Spleen (tissue), 11 donors: ENCODE data around the gene HERC3. TPM values are rescaled to one million over a fixed set of nuclear protein-coding genes. Genes with fewer than 3 reads are reported as not detected.

Source experiments
- DNase-seq: peaks from one replicate; pipeline ENCODE4 v3.0.0-alpha.2; 2020
- H3K27ac ChIP-seq, 8 donors: fragments of 200-600 bp; sonication (generic) in 7 of 8; 1 replicate in 4 of 8; 2 replicates in 4 of 8; pipeline versions ENCODE4 v1.5.0 to v1.8.0; 2016 to 2021; ENCODE audit warnings: inconsistent platforms in 4 of 8, mild to moderate bottlenecking in 4 of 8, moderate library complexity in 1 of 8
- H3K27me3 ChIP-seq, 7 donors: fragments of 200-600 bp; sonication (generic) in 6 of 7; replicated peaks in 1 of 7; 1 replicate in 4 of 7; 2 replicates in 3 of 7; pipeline versions ENCODE4 v1.5.0 to v1.8.0; 2016 to 2021; ENCODE audit warnings: inconsistent platforms in 3 of 7, mild to moderate bottlenecking in 1 of 7
- H3K36me3 ChIP-seq, 6 donors: fragments of 200-600 bp; sonication (generic) in 5 of 6; 1 replicate in 4 of 6; 2 replicates in 2 of 6; pipeline versions ENCODE4 v1.5.0 to v1.8.0; 2016 to 2021; ENCODE audit warnings: inconsistent platforms in 2 of 6
- H3K4me1 ChIP-seq, 6 donors: fragments of 200-600 bp; sonication (generic) in 5 of 6; 1 replicate in 3 of 6; 2 replicates in 3 of 6; pipeline versions ENCODE4 v1.5.0 to v1.8.0; 2016 to 2021; ENCODE audit warnings: inconsistent platforms in 3 of 6
- H3K4me3 ChIP-seq, 8 donors: fragments of 200-600 bp; sonication (generic) in 7 of 8; 1 replicate in 4 of 8; 2 replicates in 4 of 8; pipeline versions ENCODE4 v1.5.0 to v1.8.0; 2016 to 2021; ENCODE audit warnings: inconsistent platforms in 4 of 8, mild to moderate bottlenecking in 4 of 8, moderate library complexity in 2 of 8
- H3K9me3 ChIP-seq, 8 donors: fragments of 200-600 bp; sonication (generic) in 7 of 8; 1 replicate in 4 of 8; 2 replicates in 4 of 8; pipeline versions ENCODE4 v1.5.0 to v1.8.0; 2016 to 2021; ENCODE audit warnings: inconsistent platforms in 4 of 8
- POLR2A ChIP-seq, 3 donors: fragments of 450-650 bp; IDR thresholded peaks; one replicate each; pipeline ENCODE4 v1.5.1; 2017; ENCODE audit warnings: antibody characterized with exemption in 3 of 3, mild to moderate bottlenecking in 1 of 3
- POLR2AphosphoS5 ChIP-seq, 3 donors: sonication (generic); formaldehyde crosslinking; IDR thresholded peaks; one replicate each; pipeline ENCODE4 v1.5.1; 2017; ENCODE audit warnings: antibody characterized with exemption in 3 of 3
- WGBS, 5 donors: extraction: QIAGEN DNeasy Blood & Tissue Kit in 3 of 5; methylation state at CpG; one replicate each; pipeline versions ENCODE4 v1.1.5 to v1.1.7; 2013 to 2018; 5-methylcytosine and 5-hydroxymethylcytosine counted together
- intact Hi-C: fragments of 100-400 bp; cut with DNase I; formaldehyde crosslinking; loops from one replicate; pipeline ENCODE4 v1.15.0; 2023; ENCODE audit warnings: low total_unique reads
- polyA plus RNA-seq, 3 donors: library from polyadenylated mRNA; stranded (reverse); fragments of 200-250 nt; gene quantifications; one replicate each; pipeline ENCODE4 v1.2.1, GENCODE V29; 2013
- total RNA-seq, 7 donors: library from RNA; depleted of rRNA in 3 of 7; stranded (reverse); fragments of >200 nt in 3 of 7; fragmentation: NEBNext Ultra II Directional in 4 of 7; extraction: Animal tissue kit (Norgen Biotek cat#: 25700) in 4 of 7; gene quantifications; one replicate each; pipeline versions ENCODE4 v1.1.0 to v1.2.1, GENCODE V29; 2016 to 2021
- TF ChIP-seq, protein P1 (sequence below), 11 experiments: fragments of 200-600 bp in 7 of 11; fragments of 450-650 bp in 4 of 11; sonication (generic) in 4 of 11; IDR thresholded peaks in 8 of 11; conservative IDR thresholded peaks in 3 of 11; 1 replicate in 7 of 11; 2 replicates in 4 of 11; pipeline versions ENCODE4 v1.4.0 to v1.8.0; 2016 to 2021; ENCODE audit warnings: antibody characterized with exemption in 11 of 11, inconsistent platforms in 4 of 11, mild to moderate bottlenecking in 1 of 11
- donor health status: healthy with polysubstance abuse.
- donor health status: DM: no; HTN: no; CAD: no; lungs with moderate emphysema.
- donor health status: DM: no; HTN: no; CAD: no.
- donor health status: Bipolar disorder and iron deficiency.
- donor health status: healthy.
- donor health status: DM: no; HTN: no; CAD: no.
- donor health status: DM: yes; HTN: yes; CAD: no.

Gene HERC3
- total and polyA plus RNA-seq, 10 donors: 4.4 to 73.5 (median 62.2) TPM

DNA sequence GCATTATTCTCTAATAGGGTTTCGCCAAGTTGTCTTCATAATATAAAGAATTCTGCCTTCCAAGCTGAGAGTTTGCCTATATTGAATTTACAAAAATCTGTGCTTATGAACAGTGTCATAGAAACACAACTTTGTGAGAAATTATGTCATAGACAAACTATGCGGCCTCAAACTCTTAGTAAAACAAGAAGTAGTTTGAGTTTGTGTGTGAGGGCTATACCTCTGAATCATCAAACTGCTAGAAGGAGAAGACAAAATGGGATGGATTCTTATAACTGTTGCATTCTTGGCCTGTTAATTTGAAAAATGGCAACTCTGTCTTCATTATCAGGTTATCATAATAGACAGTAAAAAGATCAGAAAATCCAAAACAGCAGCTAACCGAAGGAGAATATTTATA, 151.4 kb downstream of the HERC3 start:
- 92 to 98% (median 94%) methylated on average over 3 of the region's 3 CpGs for WGBS, 5 donors
- Histone ChIP-seq H3K27ac (no peak overlapping the region), H3K4me1 (no peaks in the 10 kb centered on the region), H3K27me3 (no peaks in the 10 kb centered on the region), H3K4me3 (no peak overlapping the region), H3K9me3 (no peaks in the 10 kb centered on the region), H3K36me3 (peaks cover 0 to 55% (median 9%) of the 10 kb centered on the region in 6 donors)
- TF ChIP-seq POLR2AphosphoS5 (IDR thresholded peaks at IDR 0.05): no peak
- TF ChIP-seq, protein P1, sequence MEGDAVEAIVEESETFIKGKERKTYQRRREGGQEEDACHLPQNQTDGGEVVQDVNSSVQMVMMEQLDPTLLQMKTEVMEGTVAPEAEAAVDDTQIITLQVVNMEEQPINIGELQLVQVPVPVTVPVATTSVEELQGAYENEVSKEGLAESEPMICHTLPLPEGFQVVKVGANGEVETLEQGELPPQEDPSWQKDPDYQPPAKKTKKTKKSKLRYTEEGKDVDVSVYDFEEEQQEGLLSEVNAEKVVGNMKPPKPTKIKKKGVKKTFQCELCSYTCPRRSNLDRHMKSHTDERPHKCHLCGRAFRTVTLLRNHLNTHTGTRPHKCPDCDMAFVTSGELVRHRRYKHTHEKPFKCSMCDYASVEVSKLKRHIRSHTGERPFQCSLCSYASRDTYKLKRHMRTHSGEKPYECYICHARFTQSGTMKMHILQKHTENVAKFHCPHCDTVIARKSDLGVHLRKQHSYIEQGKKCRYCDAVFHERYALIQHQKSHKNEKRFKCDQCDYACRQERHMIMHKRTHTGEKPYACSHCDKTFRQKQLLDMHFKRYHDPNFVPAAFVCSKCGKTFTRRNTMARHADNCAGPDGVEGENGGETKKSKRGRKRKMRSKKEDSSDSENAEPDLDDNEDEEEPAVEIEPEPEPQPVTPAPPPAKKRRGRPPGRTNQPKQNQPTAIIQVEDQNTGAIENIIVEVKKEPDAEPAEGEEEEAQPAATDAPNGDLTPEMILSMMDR (IDR thresholded peaks at IDR 0.05 in 8 of 11, conservative IDR thresholded peaks at IDR 0.05 in 3 of 11): no peak
- TF ChIP-seq POLR2A (IDR thresholded peaks at IDR 0.05): no peak
- DNase-seq: no peak
- intact Hi-C loops: no loop called here

DNA sequence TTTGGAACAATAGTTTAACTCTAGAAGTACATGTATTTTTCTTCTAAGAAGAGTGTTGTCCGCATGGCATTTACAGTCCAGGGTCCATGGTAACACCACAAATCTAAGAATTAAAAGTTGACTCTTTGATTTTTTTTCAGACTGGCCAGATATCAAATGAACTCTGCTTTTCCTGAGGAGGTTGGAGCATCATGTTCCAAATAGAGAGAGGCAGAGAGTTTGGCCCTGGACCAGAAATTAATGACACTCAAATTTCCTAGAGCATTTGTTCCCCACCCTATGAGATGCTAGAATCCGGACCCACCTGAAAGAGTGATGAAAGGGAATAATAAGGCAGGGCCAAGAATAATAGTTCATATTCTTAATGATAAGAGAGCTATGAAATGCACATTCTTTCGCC, 152.3 kb downstream of the HERC3 start:
- DNase-seq: no peak
- 93 to 99% (median 95%) methylated on average over 3 of the region's 3 CpGs for WGBS, 5 donors
- Histone ChIP-seq H3K9me3 (no peaks in the 10 kb centered on the region), H3K36me3 (peaks cover 0 to 58% (median 16%) of the 10 kb centered on the region in 6 donors), H3K4me3 (no peak overlapping the region), H3K27me3 (no peaks in the 10 kb centered on the region), H3K27ac (no peak overlapping the region), H3K4me1 (no peaks in the 10 kb centered on the region)
- TF ChIP-seq POLR2AphosphoS5 (IDR thresholded peaks at IDR 0.05): no peak
- no peak for TF ChIP-seq POLR2A (IDR thresholded peaks at IDR 0.05)
- TF ChIP-seq, protein P1 (IDR thresholded peaks at IDR 0.05 in 8 of 11, conservative IDR thresholded peaks at IDR 0.05 in 3 of 11): no peak
- intact Hi-C loops: no loop called here

DNA sequence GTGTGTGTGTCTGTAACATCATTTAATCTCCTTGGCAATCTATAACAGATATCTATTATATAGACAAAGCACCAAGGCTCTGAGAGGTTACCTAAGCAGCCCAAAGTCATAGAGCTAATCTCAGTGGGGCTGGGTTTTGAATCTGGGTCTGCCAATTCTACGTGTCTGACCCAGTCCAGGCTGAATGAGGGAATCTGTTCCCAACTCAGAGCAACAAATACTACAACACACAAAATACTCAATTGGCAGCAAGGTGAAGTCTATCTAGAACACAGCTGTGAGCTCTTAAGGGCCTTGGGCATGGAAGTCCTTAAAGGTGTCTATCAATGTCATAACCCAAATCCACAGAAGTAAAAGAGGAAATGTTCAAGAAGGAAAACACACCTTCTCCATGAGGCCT, 152.9 kb downstream of the HERC3 start:
- no peaks in the 10 kb centered on the region for H3K4me1 ChIP-seq
- H3K4me3 ChIP-seq: no peak overlapping the region
- no peaks in the 10 kb centered on the region for H3K27me3 ChIP-seq
- H3K36me3 ChIP-seq: peaks cover 0 to 64% (median 22%) of the 10 kb centered on the region in 6 donors
- 90 to 100% (median 94%) methylated on average over 1 of the region's 1 CpG for WGBS, 5 donors
- TF ChIP-seq, protein P1 (IDR thresholded peaks at IDR 0.05 in 8 of 11, conservative IDR thresholded peaks at IDR 0.05 in 3 of 11): no peak
- TF ChIP-seq POLR2A (IDR thresholded peaks at IDR 0.05) (no peak), POLR2AphosphoS5 (IDR thresholded peaks at IDR 0.05) (no peak)
- intact Hi-C loops: no loop called here
- H3K27ac ChIP-seq: no peak overlapping the region
- no peak for DNase-seq
- no peaks in the 10 kb centered on the region for H3K9me3 ChIP-seq

DNA sequence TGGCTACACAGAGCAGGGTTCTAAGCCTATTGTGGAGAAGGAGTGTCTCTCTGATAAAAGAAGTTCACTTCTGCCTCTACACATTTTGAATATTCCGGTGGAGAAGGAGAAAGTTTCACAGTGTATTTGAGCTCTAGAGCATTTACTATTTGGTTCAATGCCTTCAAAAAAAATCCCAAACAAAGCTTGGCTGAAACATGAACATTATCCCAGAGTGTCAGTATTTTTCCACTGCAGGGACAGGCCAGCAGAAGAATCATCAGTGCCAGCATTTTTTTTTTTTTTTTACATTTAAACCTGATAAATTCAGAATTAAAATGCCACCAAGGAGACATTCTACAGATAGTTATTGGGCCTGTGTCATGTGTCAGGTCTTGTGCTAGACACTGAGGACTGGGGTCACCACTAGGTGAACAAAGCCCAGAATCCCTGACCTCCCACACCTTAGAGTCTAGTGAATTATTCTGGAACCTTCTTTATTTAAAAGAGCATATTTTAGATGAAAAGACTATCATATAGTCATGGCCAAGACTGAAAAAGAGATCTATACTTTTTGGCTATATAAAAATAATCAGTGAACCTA, 153.4 kb downstream of the HERC3 start:
- no peaks in the 10 kb centered on the region for H3K4me1 ChIP-seq
- no peak overlapping the region for H3K27ac ChIP-seq
- no peaks in the 10 kb centered on the region for H3K9me3 ChIP-seq
- peaks cover 0 to 69% (median 25%) of the 10 kb centered on the region in 6 donors for H3K36me3 ChIP-seq
- no peak for TF ChIP-seq POLR2AphosphoS5 (IDR thresholded peaks at IDR 0.05)
- TF ChIP-seq, protein P1 (IDR thresholded peaks at IDR 0.05 in 8 of 11, conservative IDR thresholded peaks at IDR 0.05 in 3 of 11): no peak
- TF ChIP-seq POLR2A (IDR thresholded peaks at IDR 0.05): no peak
- 82 to 96% (median 88%) methylated on average over 1 of the region's 1 CpG for WGBS, 5 donors
- H3K27me3 ChIP-seq: no peaks in the 10 kb centered on the region
- intact Hi-C loops: no loop called here
- no peak for DNase-seq
- H3K4me3 ChIP-seq: no peak overlapping the region
